ENCODE measurements around the gene PLCB4. TPM values are rescaled to one million over a fixed set of nuclear protein-coding genes. Genes with fewer than 3 reads are reported as not detected.

The PLCB4 gene
- polyA plus RNA-seq, 3 donors = not detected

DNA sequence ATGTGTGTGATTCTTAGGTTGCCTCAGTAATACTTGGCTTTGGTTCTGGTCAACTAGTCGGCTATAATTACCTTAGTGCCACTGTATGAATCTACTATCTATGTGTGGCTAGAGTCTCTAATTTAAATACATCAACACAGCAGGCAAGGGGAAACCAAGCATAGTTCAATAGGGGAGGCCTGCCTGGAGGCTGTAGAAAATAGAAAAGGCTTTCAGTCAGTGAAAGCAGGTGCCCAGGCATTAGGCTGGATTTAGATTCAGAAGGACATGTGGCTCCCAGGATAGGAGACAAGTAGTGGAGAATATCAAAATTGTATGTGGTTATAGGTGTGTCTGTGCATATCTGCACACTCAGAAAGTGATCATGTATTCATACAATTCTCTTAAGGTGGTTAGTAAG, 330.4 kb downstream of the PLCB4 start:
- no peak overlapping the region for H3K27ac ChIP-seq (ENCODE audit: low read depth in 1 of 2, low read length in 2 of 2)
- H3K4me1 ChIP-seq (ENCODE audit: control insufficient read depth in 1 of 2, insufficient read depth in 2 of 2, low read length in 2 of 2) = peaks cover 20 to 35% of the 10 kb centered on the region in 2 donors
- H3K27me3 ChIP-seq (ENCODE audit: control insufficient read depth in 2 of 2, insufficient read depth in 2 of 2, low read length in 2 of 2) = no peaks in the 10 kb centered on the region
- Mint-ChIP-seq H3K27me3 (ENCODE audit: low read depth in 3 of 3) (no peaks in the 10 kb centered on the region), H3K36me3 (peaks cover 2 to 3% of the 10 kb centered on the region in 2 donors), H3K4me3 (no peak overlapping the region), H3K9me3 (no peaks in the 10 kb centered on the region), H3K27ac (no peak overlapping the region), H3K4me1 (peaks cover 20% of the 10 kb centered on the region)
- no peaks in the 10 kb centered on the region for H3K36me3 ChIP-seq (replicated peaks in 1 of 2; ENCODE audit: control insufficient read depth in 1 of 2, insufficient read depth in 2 of 2, low read length in 2 of 2)
- no peak overlapping the region for H3K9ac ChIP-seq (ENCODE audit: insufficient read depth, low read length, poor library complexity, severe bottlenecking)
- no peak for DNase-seq
- no peak overlapping the region for H3K4me2 ChIP-seq (replicated peaks; ENCODE audit: extremely low read depth, low read length, poor library complexity, severe bottlenecking)
- intact Hi-C loops (cut with micrococcal nuclease) = no loop called here
- no peaks in the 10 kb centered on the region for H3K9me3 ChIP-seq (replicated peaks in 1 of 2; ENCODE audit: control insufficient read depth in 1 of 2, insufficient read depth in 1 of 2, low read length in 2 of 2)
- no peaks in the 10 kb centered on the region for H3K79me2 ChIP-seq (ENCODE audit: insufficient read depth, low read length)
- no peaks in the 10 kb centered on the region for H4K20me1 ChIP-seq (ENCODE audit: insufficient read depth, low read length)
- TF ChIP-seq, protein P1, sequence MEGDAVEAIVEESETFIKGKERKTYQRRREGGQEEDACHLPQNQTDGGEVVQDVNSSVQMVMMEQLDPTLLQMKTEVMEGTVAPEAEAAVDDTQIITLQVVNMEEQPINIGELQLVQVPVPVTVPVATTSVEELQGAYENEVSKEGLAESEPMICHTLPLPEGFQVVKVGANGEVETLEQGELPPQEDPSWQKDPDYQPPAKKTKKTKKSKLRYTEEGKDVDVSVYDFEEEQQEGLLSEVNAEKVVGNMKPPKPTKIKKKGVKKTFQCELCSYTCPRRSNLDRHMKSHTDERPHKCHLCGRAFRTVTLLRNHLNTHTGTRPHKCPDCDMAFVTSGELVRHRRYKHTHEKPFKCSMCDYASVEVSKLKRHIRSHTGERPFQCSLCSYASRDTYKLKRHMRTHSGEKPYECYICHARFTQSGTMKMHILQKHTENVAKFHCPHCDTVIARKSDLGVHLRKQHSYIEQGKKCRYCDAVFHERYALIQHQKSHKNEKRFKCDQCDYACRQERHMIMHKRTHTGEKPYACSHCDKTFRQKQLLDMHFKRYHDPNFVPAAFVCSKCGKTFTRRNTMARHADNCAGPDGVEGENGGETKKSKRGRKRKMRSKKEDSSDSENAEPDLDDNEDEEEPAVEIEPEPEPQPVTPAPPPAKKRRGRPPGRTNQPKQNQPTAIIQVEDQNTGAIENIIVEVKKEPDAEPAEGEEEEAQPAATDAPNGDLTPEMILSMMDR (IDR thresholded peaks at IDR 0.05) = no peak
- WGBS (ENCODE audit: insufficient coverage) = no CpG with 5 or more reads among the region's 1 CpG
- H2AFZ ChIP-seq (ENCODE audit: insufficient read depth, low read depth, low read length, poor library complexity, severe bottlenecking) = no peak overlapping the region
- no peak overlapping the region for H3K4me3 ChIP-seq (replicated peaks in 1 of 3; ENCODE audit: low read depth in 2 of 3, low read length in 3 of 3)

DNA sequence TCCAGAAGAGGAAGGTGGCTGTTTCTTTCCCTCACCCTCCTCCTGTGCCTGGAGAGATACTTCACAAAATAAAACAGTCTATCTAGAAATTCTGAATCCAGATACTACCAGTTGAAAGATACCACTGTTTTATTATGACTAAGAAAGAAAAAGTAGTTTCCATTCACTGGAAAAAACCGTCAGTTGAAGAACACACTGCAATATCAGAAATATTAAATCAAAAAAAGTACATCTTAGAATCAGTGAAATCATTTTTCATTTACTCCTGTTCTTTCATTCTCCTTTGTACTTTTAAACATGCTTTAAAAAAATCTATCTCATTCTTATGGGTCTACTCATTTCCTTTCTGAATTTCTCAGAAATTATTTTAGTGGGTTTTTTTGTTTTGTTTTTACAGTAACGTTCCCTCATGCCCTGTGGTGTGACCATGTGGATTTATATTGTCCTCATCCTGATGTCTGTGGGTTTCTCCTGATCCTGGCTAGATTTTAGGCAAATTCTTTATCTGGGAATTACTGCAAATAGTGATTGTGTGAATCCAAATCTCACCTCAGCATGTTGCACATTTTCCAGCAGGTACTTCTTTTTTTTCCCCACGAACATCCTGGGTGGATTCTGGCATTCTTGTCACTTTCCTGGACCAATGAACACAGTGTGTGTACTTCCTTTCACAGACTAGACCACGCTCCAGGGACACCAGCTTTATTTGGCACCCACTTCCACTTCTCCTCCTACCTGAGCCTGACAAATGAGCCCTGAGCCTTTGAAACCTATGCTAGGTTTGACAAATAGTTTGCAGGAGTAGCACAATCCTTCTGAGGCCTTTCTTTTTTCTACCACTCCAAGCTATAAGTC, 331.5 kb downstream of the PLCB4 start:
- Mint-ChIP-seq H3K27ac (peak overlapping the region in 2 of 7 donors; percentile 62 to 81), H3K9me3 (no peaks in the 10 kb centered on the region), H3K4me1 (peaks cover 20% of the 10 kb centered on the region), H3K27me3 (ENCODE audit: low read depth in 3 of 3) (no peaks in the 10 kb centered on the region), H3K36me3 (peaks cover 2 to 3% of the 10 kb centered on the region in 2 donors), H3K4me3 (no peak overlapping the region)
- Histone ChIP-seq H3K27ac (ENCODE audit: low read depth in 1 of 2, low read length in 2 of 2) (no peak overlapping the region), H4K20me1 (ENCODE audit: insufficient read depth, low read length) (no peaks in the 10 kb centered on the region), H3K9me3 (replicated peaks in 1 of 2; ENCODE audit: control insufficient read depth in 1 of 2, insufficient read depth in 1 of 2, low read length in 2 of 2) (no peaks in the 10 kb centered on the region), H3K36me3 (replicated peaks in 1 of 2; ENCODE audit: control insufficient read depth in 1 of 2, insufficient read depth in 2 of 2, low read length in 2 of 2) (no peaks in the 10 kb centered on the region), H3K4me1 (ENCODE audit: control insufficient read depth in 1 of 2, insufficient read depth in 2 of 2, low read length in 2 of 2) (peaks cover 20 to 35% of the 10 kb centered on the region in 2 donors), H3K4me3 (replicated peaks in 1 of 3; ENCODE audit: low read depth in 2 of 3, low read length in 3 of 3) (no peak overlapping the region), H3K79me2 (ENCODE audit: insufficient read depth, low read length) (no peaks in the 10 kb centered on the region), H2AFZ (ENCODE audit: insufficient read depth, low read depth, low read length, poor library complexity, severe bottlenecking) (no peak overlapping the region), H3K9ac (ENCODE audit: insufficient read depth, low read length, poor library complexity, severe bottlenecking) (no peak overlapping the region), H3K27me3 (ENCODE audit: control insufficient read depth in 2 of 2, insufficient read depth in 2 of 2, low read length in 2 of 2) (no peaks in the 10 kb centered on the region), H3K4me2 (replicated peaks; ENCODE audit: extremely low read depth, low read length, poor library complexity, severe bottlenecking) (no peak overlapping the region)
- TF ChIP-seq, protein P1 (IDR thresholded peaks at IDR 0.05) = no peak
- WGBS (ENCODE audit: insufficient coverage) = 81% methylated on average over 2 of the region's 4 CpGs
- DNase-seq = no peak
- intact Hi-C loops (cut with micrococcal nuclease) = loop anchor here in 1 of 2 donors (10.0 kb wide), 1 partner anchor 514 kb away; no protein-coding TSS in a partner anchor

All from CD14-positive monocyte (primary cell).